A673 (cell line): Measurements from ENCODE around the gene CELSR3. TPM values are rescaled to one million over a fixed set of nuclear protein-coding genes. Genes with fewer than 3 reads are reported as not detected.

Source experiments
- BruUV-seq: library from RNA; stranded (reverse); fragments of 400-500 nt; replicated peaks from 2 replicates; lab custom pipeline; 2021; lab: Mats Ljungman, UMichigan
- CTCF ChIA-PET: fragments of 300-600 bp; sonication (Branson Sonifier 250); formaldehyde crosslinking; loops from one replicate; lab custom pipeline; 2022; ENCODE audit warnings: antibody characterized with exemption; lab: Charles Lee
- POLR2A ChIA-PET: fragments of 300-600 bp; sonication (Branson Sonifier 250); formaldehyde crosslinking; loops from one replicate; lab custom pipeline; 2022; ENCODE audit warnings: antibody characterized with exemption; ENCODE audit not compliant: low non-redundant PET; lab: Charles Lee
- DNase-seq: peaks from one replicate; pipeline ENCODE4 v3.0.0-alpha.2; 2015; ENCODE audit warnings: low spot score
- H3K27ac ChIP-seq: fragments of 200-600 bp; sonication (generic); 2 replicates; pipeline ENCODE4 v1.5.1; 2016; ENCODE audit warnings: mixed run types, low read depth, mild to moderate bottlenecking, mixed read lengths, antibody characterized with exemption, low read length; ENCODE audit not compliant: poor library complexity, severe bottlenecking
- H3K27me3 ChIP-seq: fragments of 200-600 bp; sonication (generic); replicated peaks from 2 replicates; pipeline ENCODE4 v1.6.1; 2017; ENCODE audit warnings: mixed run types, low read depth, mild to moderate bottlenecking, mixed read lengths, antibody characterized with exemption, low read length; ENCODE audit not compliant: insufficient read depth, poor library complexity
- H3K36me3 ChIP-seq: fragments of 200-600 bp; sonication (generic); 2 replicates; pipeline ENCODE4 v1.6.1; 2016; ENCODE audit warnings: mixed run types, mild to moderate bottlenecking, mixed read lengths, antibody characterized with exemption, low read length; ENCODE audit not compliant: insufficient read depth, poor library complexity, severe bottlenecking
- H3K4me1 ChIP-seq: fragments of 200-600 bp; sonication (generic); 2 replicates; pipeline ENCODE4 v1.6.1; 2017; ENCODE audit warnings: mixed run types, mild to moderate bottlenecking, mixed read lengths, antibody characterized with exemption, low read length; ENCODE audit not compliant: insufficient read depth, poor library complexity, severe bottlenecking
- H3K4me3 ChIP-seq: fragments of 200-600 bp; sonication (generic); 2 replicates; pipeline ENCODE4 v1.5.1; 2016; ENCODE audit warnings: low read depth, mixed run types, mild to moderate bottlenecking, mixed read lengths, low read length; ENCODE audit not compliant: poor library complexity, severe bottlenecking
- H3K9me3 ChIP-seq: fragments of 200-600 bp; sonication (generic); 2 replicates; pipeline ENCODE4 v1.6.1; 2016; ENCODE audit warnings: mixed run types, low read depth, mild to moderate bottlenecking, mixed read lengths, antibody characterized with exemption, low read length; ENCODE audit not compliant: poor library complexity, severe bottlenecking
- EZH2 ChIP-seq: fragments of 200-600 bp; sonication (generic); IDR thresholded peaks from 2 replicates; pipeline ENCODE4 v1.6.1; 2017; ENCODE audit warnings: borderline replicate concordance, low read depth, mild to moderate bottlenecking, mixed read lengths, antibody characterized with exemption, low read length; ENCODE audit not compliant: poor library complexity, severe bottlenecking
- intact Hi-C: fragments of 100-400 bp; cut with micrococcal nuclease; formaldehyde crosslinking; loops from one replicate; pipeline ENCODE4 v1.10.0; 2022; ENCODE audit not compliant: unreplicated experiment
- total RNA-seq: library from RNA; stranded (reverse); gene quantifications from 2 replicates; pipeline ENCODE4 v1.2.3, GENCODE V29; 2021
- TF ChIP-seq, protein P1 (sequence below): fragments of 300-800, 200-600 bp; sonication (generic); conservative IDR thresholded peaks from 2 replicates; pipeline ENCODE4 v1.5.1; 2017; ENCODE audit warnings: low read depth, mild to moderate bottlenecking, antibody characterized with exemption, low read length, moderate library complexity, mixed read lengths

Gene CELSR3
- total RNA-seq, 1 experiment from 2014 or later = 1.2 TPM

DNA sequence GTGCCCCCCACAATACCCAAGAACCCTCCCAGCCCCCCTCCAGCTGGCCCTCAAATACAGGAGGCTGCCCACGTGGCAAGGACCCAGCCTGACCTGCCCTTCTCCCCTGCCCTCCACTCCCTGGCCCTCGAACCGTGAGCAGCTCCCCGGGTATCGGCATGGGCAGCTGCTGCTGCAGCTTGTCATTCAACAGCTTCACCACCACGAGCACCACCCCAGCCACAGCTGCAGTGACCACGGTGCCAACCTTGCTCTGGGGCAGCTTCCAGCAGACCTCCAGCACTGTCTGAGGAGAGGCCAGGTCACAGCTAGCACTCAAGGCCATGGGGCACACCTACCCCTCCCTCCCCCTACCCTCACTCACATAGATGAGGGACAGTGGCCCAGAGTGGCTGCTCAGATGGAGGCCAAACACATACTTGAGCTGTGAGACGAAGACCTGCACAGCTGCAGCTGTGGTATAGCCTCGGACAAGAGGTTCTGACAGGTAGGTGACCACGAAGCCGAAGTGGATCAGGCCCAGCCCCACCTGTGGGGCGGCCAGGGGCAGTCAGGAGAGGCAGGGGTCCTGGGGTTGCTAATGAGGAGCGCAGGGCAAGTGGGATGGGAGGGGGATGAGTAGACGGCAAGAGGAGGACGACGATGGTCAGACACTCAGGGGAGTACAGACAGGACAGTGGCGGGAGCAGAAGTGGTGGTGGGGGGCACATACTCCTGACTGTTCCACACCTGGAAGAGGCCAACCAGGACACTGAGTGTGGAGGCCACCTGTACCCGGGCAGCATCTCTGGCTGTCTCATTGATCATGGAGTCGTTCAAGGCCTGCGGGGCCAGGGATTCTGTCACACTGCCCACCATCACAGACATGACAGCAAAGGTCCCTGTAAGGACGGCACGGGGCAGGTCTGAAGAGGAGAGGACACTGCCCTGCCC, 30.9 kb downstream of the CELSR3 start:
- ChIA-PET CTCF (interaction anchor here (0.5 kb wide), 1 partner anchor 849 kb away, joined by 8 read pairs; no protein-coding TSS in a partner anchor), POLR2A (no interaction called here)
- no peak for TF ChIP-seq EZH2
- TF ChIP-seq, protein P1, sequence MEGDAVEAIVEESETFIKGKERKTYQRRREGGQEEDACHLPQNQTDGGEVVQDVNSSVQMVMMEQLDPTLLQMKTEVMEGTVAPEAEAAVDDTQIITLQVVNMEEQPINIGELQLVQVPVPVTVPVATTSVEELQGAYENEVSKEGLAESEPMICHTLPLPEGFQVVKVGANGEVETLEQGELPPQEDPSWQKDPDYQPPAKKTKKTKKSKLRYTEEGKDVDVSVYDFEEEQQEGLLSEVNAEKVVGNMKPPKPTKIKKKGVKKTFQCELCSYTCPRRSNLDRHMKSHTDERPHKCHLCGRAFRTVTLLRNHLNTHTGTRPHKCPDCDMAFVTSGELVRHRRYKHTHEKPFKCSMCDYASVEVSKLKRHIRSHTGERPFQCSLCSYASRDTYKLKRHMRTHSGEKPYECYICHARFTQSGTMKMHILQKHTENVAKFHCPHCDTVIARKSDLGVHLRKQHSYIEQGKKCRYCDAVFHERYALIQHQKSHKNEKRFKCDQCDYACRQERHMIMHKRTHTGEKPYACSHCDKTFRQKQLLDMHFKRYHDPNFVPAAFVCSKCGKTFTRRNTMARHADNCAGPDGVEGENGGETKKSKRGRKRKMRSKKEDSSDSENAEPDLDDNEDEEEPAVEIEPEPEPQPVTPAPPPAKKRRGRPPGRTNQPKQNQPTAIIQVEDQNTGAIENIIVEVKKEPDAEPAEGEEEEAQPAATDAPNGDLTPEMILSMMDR = no peak
- Histone ChIP-seq H3K9me3 (no peaks in the 10 kb centered on the region), H3K27ac (no peak overlapping the region), H3K36me3 (no peaks in the 10 kb centered on the region), H3K4me3 (no peak overlapping the region), H3K4me1 (no peaks in the 10 kb centered on the region), H3K27me3 (no peaks in the 10 kb centered on the region)
- BruUV-seq = no TSS peak
- intact Hi-C loops = no loop called here
- DNase-seq = no peak

DNA sequence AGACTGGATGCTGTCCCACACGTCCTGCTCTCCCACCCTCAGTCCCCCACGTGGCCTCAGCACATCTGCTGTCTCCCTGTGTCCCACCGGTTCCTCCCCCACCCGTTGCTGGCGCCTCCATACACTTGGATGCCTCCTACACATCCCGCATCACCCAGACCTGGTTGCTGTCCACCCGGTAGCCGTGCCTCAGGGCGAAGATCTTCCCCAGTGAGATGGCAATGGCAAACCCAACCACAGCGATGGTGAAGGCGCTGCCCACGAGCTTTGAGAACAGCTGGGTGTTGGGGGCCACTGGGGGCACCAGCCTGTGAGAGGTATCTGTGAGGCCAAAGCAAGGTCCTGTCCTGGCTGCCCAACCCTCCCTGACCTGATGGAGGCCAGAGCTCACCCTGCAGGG, 31.9 kb downstream of the CELSR3 start:
- no peak overlapping the region for H3K4me3 ChIP-seq
- no peaks in the 10 kb centered on the region for H3K4me1 ChIP-seq
- H3K36me3 ChIP-seq = no peaks in the 10 kb centered on the region
- ChIA-PET CTCF (no interaction called here), POLR2A (no interaction called here)
- DNase-seq = no peak
- no peak overlapping the region for H3K27ac ChIP-seq
- no peaks in the 10 kb centered on the region for H3K27me3 ChIP-seq
- intact Hi-C loops = no loop called here
- no TSS peak for BruUV-seq
- H3K9me3 ChIP-seq = no peaks in the 10 kb centered on the region
- no peak for TF ChIP-seq EZH2
- TF ChIP-seq, protein P1 = no peak

DNA sequence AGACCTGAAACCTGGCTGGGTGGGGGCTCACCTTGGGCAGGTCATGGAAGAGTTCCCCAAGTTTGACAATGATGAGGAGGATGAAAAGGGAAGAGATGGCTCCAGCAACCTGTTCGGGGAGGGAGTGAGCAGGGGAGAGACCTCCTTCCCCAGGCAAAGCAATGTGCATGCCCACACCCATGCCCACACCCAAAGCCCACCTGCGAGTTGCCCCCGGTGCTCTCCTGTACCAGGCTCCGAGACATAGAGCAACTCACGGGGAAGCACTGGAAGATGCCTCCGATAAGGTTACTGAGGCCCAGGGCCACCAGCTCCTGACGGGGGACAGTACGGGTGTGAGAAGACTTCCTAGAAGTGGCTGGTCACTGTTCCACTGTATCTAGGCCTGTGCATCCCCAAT, 32.3 kb downstream of the CELSR3 start:
- no TSS peak for BruUV-seq
- Histone ChIP-seq H3K27me3 (no peaks in the 10 kb centered on the region), H3K36me3 (no peaks in the 10 kb centered on the region), H3K4me1 (no peaks in the 10 kb centered on the region), H3K27ac (no peak overlapping the region), H3K4me3 (no peak overlapping the region), H3K9me3 (no peaks in the 10 kb centered on the region)
- no peak for TF ChIP-seq EZH2
- TF ChIP-seq, protein P1 = no peak
- no peak for DNase-seq
- intact Hi-C loops = no loop called here
- POLR2A ChIA-PET = no interaction called here
- CTCF ChIA-PET = no interaction called here
